Spinal cord (tissue), 10 donors: ENCODE data around the gene SLC16A8. TPM values are rescaled to one million over a fixed set of nuclear protein-coding genes. Genes with fewer than 3 reads are reported as not detected.

Experiments used
- DNase-seq, 6 donors: peaks; one replicate each; pipeline versions ENCODE4 v3.0.0 to v3.0.0-alpha.2; 2013 to 2015; ENCODE audit warnings: low spot score in 6 of 6, low read depth in 4 of 6
- H3K27ac ChIP-seq: one replicate; pipeline ENCODE4 v1.5.1; 2013; ENCODE audit warnings: low read depth, low read length, control low read depth
- H3K27me3 ChIP-seq: one replicate; pipeline ENCODE4 v1.6.1; 2013; ENCODE audit warnings: low read length; ENCODE audit not compliant: control insufficient read depth, insufficient read depth
- H3K36me3 ChIP-seq: one replicate; pipeline ENCODE4 v1.6.1; 2013; ENCODE audit warnings: low read length; ENCODE audit not compliant: control insufficient read depth, insufficient read depth
- H3K4me1 ChIP-seq: one replicate; pipeline ENCODE4 v1.6.1; 2013; ENCODE audit warnings: low read length; ENCODE audit not compliant: control insufficient read depth, insufficient read depth
- H3K4me3 ChIP-seq: one replicate; pipeline ENCODE4 v1.5.1; 2013; ENCODE audit warnings: low read depth, low read length, control low read depth
- H3K9me3 ChIP-seq: one replicate; pipeline ENCODE4 v1.6.1; 2013; ENCODE audit warnings: low read length; ENCODE audit not compliant: control insufficient read depth, insufficient read depth
- WGBS: methylation state at CpG from one replicate; pipeline ENCODE4 v1.1.5; 2013; ENCODE audit warnings: missing lambda C conversion rate; ENCODE audit not compliant: insufficient coverage; 5-methylcytosine and 5-hydroxymethylcytosine counted together
- polyA plus RNA-seq, 2 donors: library from polyadenylated mRNA; unstranded; fragments of 120-200 nt; gene quantifications; one replicate each; pipeline ENCODE4 v1.2.1, GENCODE V29; 2013; ENCODE audit not compliant: insufficient read length in 2 of 2
- total RNA-seq, 2 donors: library from RNA; depleted of rRNA in 1 of 2; stranded (reverse); fragments of 120-200 nt in 1 of 2; fragments of >200 nt in 1 of 2; gene quantifications; one replicate each; pipeline versions ENCODE4 v1.2.3 to v1.2.4, GENCODE V29; 2013 to 2014
- donor health status: healthy.

SLC16A8 gene
- total and polyA plus RNA-seq, 4 donors: 2.0 to 7.9 (median 5.7) TPM

DNA sequence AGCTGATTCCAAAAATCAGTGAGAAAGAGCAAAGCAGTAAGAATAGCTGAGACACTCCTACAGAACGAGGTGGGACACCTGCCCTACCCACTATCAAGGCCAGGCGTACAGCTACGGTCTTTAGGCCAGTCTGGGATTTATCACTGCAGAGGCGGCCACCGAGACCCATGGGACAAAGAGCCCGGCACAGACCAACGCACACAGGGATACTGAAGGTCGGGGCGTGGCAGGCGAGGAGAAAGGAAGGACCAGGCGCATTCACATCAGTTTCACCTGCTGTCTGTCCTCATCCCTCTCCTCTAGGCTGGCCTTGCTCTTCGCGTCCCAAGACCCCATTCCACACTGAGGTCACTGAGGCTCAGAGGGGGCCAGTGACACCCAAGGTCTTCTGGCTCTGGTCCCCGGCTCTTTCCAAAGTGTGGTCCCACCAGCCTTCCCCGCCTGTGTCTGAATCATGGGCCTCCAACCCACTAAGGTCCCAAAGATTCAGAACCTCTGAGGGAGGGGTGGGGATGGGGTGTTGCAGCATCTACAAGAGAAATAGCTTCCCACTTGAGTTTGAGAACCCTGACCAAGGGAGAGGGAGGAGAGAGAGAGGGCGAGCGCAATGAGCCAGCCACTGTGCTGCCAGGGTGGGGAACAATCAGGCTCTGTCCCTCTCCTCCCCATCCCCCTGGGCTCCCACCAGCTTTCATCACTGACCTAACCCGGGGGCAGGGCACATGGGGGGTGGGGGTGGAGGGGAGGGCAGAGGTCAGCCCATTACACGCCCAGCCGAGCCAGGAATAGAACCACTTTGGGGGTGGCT lies 34.0 kb downstream of the SLC16A8 start:
- peak overlapping the region; percentile 84 for H3K27ac ChIP-seq
- peak in 1 of 6 donors; percentile 51 for DNase-seq
- no peaks in the 10 kb centered on the region for H3K36me3 ChIP-seq
- no peaks in the 10 kb centered on the region for H3K27me3 ChIP-seq
- WGBS: 78% methylated on average over 12 of the region's 20 CpGs
- H3K9me3 ChIP-seq: no peaks in the 10 kb centered on the region
- peaks cover 44% of the 10 kb centered on the region for H3K4me1 ChIP-seq
- peak overlapping the region; percentile 22 for H3K4me3 ChIP-seq

DNA sequence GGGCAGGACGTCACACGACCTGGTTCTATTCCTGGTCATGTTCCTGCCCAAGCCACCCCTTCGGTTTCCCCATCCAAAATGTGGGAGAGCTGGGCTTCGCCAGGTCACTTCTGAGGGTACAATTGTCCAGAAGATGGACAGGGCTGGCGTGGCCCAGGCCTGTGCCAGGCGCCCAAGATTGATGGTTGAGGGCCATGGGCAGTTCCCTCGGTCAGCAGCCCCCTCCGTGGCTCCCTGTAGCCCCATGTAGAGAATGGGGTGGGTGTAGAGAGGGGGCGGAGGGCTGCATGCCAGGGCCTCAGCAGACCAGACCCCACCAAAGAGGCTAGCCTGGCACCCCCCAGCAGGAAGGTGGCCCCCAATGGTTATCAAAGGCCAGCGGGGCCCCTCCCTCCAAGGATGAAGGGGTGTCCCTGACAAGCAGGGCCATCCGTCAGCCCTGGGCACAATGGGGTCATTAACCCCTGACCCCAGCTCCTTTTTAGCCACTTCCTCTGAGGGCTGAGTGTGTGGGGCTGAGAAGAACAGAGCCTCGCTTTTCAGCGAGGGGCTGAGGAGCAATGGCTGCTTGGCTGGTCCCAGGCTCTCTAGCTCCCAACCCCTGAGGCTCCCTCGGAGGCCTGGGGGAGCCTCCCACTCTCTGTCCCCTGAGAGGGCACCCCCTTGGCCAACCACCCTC lies 37.8 kb downstream of the SLC16A8 start:
- Histone ChIP-seq H3K27me3 (no peaks in the 10 kb centered on the region), H3K4me3 (no peak overlapping the region), H3K36me3 (no peaks in the 10 kb centered on the region), H3K4me1 (peaks cover 40% of the 10 kb centered on the region), H3K9me3 (no peaks in the 10 kb centered on the region), H3K27ac (peak overlapping the region; percentile 50)
- 59% methylated on average over 10 of the region's 14 CpGs for WGBS
- no peak for DNase-seq

DNA sequence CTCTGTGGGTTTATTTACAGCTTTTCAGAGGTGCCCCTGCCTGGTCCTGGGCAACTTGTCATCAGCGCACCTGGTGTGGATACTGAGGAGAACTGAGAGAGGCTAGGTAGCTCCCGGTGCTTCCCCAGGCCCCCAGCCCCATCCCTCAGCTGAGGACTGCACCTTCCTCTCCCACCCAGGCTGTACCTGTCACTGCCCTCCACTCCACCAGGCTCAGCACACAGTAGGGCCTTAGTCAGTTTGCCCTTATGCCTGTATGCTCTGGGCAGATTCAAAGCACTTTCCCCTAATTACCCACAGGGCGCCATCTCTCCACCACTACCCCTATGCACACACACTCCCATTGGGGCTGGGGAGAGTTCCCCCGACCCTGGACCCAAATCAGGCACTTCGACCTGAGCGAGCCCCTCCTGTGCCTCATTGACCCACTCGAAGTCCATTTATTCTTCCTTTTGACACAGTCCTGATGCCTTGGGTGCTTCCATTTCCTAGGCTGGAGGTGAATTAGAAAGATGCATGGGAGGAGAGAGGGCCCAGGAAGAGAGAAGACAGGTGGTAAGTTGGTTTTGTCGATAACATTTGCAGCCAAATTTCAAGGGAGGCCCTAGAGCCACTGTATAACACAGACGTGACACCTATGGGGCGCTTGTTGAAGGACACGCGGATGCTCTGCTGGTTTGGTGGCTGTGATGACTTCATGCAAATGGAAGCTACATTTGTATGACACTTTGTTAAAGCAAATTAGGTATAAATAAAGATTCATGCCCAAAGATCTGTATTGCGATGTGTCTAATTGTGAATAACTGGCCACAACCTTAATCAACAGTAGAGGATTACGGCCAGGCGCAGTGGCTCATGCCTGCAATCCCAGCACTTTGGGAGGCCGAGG lies 40.6 kb downstream of the SLC16A8 start:
- H3K27me3 ChIP-seq: no peaks in the 10 kb centered on the region
- H3K27ac ChIP-seq: no peak overlapping the region
- DNase-seq: no peak
- H3K4me3 ChIP-seq: no peak overlapping the region
- no peaks in the 10 kb centered on the region for H3K9me3 ChIP-seq
- 100% methylated on average over 8 of the region's 16 CpGs for WGBS
- peaks cover 42% of the 10 kb centered on the region for H3K4me1 ChIP-seq
- peaks cover 5% of the 10 kb centered on the region for H3K36me3 ChIP-seq

DNA sequence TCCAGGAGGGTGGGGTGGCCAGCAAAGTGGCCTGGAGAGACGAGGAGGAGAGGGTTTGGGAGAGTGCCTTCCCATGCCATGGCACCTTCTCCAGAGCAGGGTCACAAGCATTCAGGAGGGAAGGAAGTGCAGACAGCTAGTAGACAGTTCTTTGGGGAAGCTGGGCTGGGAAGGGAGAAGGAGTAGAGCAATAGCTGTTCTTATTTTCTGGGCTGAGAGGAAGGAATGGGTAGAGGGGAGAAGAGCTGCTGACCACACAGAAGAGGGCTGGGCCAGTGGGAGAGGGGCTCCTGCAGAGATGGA lies 41.5 kb downstream of the SLC16A8 start:
- Histone ChIP-seq H3K36me3 (peaks cover 8% of the 10 kb centered on the region), H3K27ac (peak overlapping the region; percentile 47), H3K27me3 (no peaks in the 10 kb centered on the region), H3K4me1 (peaks cover 52% of the 10 kb centered on the region), H3K4me3 (no peak overlapping the region), H3K9me3 (no peaks in the 10 kb centered on the region)
- no peak for DNase-seq
- WGBS: 47% methylated on average over 1 of the region's 1 CpG

DNA sequence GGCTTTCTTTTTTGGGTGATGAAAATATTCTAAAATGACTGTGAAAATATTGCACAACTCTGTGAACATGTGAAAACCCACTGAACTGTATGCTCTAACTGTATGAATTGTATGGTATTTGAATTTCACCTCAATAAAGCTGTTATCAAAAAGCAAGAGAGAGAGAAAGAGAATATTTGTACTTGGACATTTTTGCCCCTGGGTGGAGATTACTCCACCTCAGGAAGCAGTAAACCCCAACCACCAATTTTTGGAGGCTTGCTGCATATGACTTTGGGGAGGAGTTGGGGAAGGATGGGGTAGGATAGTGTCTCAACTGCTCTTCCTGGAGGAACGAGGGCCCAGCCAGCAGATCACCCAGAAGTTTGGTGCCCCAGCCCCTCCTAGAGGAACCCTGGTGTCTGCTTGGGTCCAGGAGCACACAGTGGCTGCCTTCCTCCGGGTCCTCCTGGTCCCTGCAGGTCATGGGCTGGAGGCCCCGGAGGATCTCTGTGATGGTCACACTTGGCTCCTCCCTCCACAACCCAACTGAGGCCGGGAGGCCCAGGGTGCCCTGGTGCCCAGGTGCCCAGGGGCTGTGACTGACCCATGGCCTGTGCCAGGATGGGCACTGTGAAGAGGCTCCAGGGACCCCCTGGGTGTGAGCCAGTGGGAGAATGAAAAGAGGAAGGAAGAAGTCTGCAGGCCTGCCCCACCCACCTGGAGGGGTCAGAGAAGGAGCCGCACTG lies 42.1 kb downstream of the SLC16A8 start:
- peaks cover 55% of the 10 kb centered on the region for H3K4me1 ChIP-seq

DNA sequence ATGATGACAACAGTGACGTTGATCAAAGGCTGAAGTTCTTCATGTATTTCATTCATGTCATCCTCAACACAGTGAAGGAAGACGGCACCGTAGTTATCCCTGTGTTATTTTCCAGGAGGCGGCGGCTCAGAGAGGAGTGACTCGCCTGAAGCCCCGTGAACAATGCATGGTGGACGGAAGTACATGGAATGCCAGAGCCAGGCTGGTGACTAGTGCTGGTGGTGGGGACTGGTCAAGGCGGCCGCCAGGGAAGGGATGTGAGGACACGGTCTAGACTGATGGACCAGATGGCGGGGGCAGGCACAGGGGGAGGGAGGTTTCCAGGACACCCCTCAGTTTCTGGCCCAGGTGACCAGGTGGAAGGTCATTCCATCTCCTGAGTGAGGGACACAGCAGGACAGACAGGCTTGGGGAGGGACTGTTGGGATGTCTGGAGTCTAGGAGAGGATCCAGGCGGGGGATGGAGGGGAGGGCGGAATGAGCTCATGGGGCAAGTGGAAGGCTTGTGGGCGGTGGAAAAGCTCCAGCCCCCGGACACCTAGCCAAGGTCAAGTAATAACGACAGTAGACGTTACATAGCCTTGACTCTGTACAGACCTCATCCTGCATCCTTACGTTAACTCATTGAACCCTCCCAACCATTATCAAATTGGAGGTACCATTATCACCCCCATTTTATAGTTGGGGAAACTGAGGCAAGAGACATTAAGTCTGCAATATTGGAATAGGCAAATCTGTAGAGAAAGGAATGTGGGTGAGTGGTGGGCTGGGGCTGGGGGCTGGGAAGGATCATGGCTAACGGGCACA lies 42.8 kb downstream of the SLC16A8 start:
- no peaks in the 10 kb centered on the region for H3K9me3 ChIP-seq
- no peaks in the 10 kb centered on the region for H3K27me3 ChIP-seq
- H3K27ac ChIP-seq: no peak overlapping the region
- WGBS: 92% methylated on average over 12 of the region's 20 CpGs
- DNase-seq: no peak
- peaks cover 56% of the 10 kb centered on the region for H3K4me1 ChIP-seq
- peaks cover 8% of the 10 kb centered on the region for H3K36me3 ChIP-seq
- H3K4me3 ChIP-seq: no peak overlapping the region

More for the DNA sequence above, 42.1 kb downstream of the SLC16A8 start:
- Histone ChIP-seq H3K4me3 (no peak overlapping the region), H3K36me3 (peaks cover 8% of the 10 kb centered on the region), H3K27ac (peak overlapping the region; percentile 47), H3K27me3 (no peaks in the 10 kb centered on the region), H3K9me3 (no peaks in the 10 kb centered on the region)
- 90% methylated on average over 3 of the region's 5 CpGs for WGBS
- DNase-seq: no peak

DNA sequence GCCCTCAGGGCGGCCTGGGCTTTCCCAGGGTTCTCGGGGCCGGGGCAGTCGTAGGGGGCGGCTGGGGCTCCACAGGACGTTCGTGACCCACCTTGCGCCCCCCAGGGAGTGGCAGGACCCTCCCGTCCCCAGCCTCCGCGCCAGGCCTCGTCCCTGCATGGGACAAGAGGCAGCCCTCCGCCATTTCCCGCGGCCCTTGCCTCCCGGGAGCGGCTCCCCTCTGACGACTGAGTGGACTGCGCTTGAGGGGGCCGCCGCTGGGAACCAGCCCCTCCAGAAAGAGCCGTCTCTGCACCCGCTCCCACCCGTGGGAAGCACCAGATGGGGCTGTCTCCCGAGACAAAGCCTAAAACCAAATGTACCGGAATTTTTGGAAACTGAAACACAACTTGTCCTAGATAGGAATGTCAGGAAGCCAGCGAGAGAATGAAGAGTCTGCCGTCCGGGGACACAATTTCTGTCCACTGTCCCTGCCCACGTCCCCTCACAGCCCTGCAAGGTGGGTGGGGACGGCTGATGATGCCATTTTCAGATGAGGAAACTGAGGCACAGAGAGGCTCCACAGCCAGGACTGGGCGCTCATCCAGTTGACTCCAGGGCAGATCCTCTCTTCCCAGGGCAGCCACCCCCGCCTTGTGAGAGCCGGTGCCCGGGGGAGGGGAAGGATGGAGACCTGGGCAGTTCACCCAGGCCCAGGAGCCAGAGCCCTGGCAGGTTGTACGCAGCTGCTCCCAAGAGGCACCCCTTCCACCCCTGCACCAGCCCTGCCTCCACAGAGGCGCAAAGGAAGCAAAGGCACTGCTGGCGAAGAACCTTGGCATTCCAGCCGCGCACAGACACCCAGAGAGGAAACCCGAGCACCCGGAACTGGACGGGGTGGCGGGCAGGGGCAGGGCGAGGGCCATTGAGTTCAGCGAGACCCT lies 44.8 kb downstream of the SLC16A8 start:
- Histone ChIP-seq H3K4me1 (peaks cover 70% of the 10 kb centered on the region), H3K9me3 (no peaks in the 10 kb centered on the region), H3K4me3 (no peak overlapping the region), H3K27me3 (no peaks in the 10 kb centered on the region), H3K27ac (peak overlapping the region; percentile 88), H3K36me3 (peaks cover 11% of the 10 kb centered on the region)
- DNase-seq: no peak
- WGBS: 76% methylated on average over 44 of the region's 46 CpGs

DNA sequence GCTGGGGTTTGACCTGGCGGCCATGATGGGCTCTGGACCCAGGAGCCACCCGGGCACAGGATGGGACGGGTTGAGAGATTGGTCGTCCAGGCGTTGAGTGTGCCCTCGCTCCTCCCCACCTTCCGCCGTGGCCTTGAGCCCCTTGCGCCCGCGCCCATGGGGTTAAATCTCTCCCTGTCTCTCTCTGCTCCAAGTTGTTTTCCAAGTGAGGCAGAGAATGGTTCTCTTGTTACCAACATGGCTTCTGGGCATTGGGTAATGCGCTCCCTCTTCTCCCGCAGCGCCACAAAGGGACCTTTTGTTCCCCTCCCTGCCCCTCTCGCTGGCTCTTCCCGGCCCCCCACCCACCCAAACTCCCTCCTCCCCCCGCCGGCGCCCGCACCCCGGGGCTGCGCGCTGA lies 45.6 kb downstream of the SLC16A8 start:
- peaks cover 78% of the 10 kb centered on the region for H3K4me1 ChIP-seq
- H3K27ac ChIP-seq: peak overlapping the region; percentile 90
- peaks cover 17% of the 10 kb centered on the region for H3K36me3 ChIP-seq
- H3K27me3 ChIP-seq: no peaks in the 10 kb centered on the region
- H3K4me3 ChIP-seq: no peak overlapping the region
- 58% methylated on average over 9 of the region's 23 CpGs for WGBS
- no peaks in the 10 kb centered on the region for H3K9me3 ChIP-seq
- peak in 3 of 6 donors; percentile 45 to 81 (median 59) for DNase-seq
